CD8-positive, alpha-beta memory T cell (primary cell): ENCODE results near the gene FAM120A. TPM values are rescaled to one million over a fixed set of nuclear protein-coding genes. Genes with fewer than 3 reads are reported as not detected.

Experiments
- CTCF ChIA-PET: fragments of 350-600 bp; sonication (Branson Sonifier 250); formaldehyde crosslinking; loops from one replicate; lab custom pipeline; 2021; ENCODE audit warnings: antibody characterized with exemption; lab: Charles Lee
- POLR2A ChIA-PET: fragments of 350-600 bp; sonication (Branson Sonifier 250); formaldehyde crosslinking; loops from one replicate; lab custom pipeline; 2021; ENCODE audit warnings: antibody characterized with exemption; lab: Charles Lee
- DNase-seq, 5 donors: peaks; one replicate each; pipeline versions ENCODE4 v3.0.0 to v3.0.0-alpha.2; 2020 to 2022; ENCODE audit warnings: mixed read lengths in 1 of 5
- H3K27ac ChIP-seq: one replicate; pipeline ENCODE4 v1.7.0; 2013; ENCODE audit warnings: low read depth, mild to moderate bottlenecking, low read length, moderate library complexity
- H3K27me3 ChIP-seq: 2 replicates; pipeline ENCODE4 v1.7.0; 2013; ENCODE audit warnings: low read length, mild to moderate bottlenecking; ENCODE audit not compliant: insufficient read depth, poor library complexity, severe bottlenecking
- H3K36me3 ChIP-seq: 2 replicates; pipeline ENCODE4 v1.7.0; 2013; ENCODE audit warnings: mild to moderate bottlenecking, low read length, moderate library complexity; ENCODE audit not compliant: insufficient read depth
- H3K4me1 ChIP-seq: 2 replicates; pipeline ENCODE4 v1.7.0; 2013; ENCODE audit warnings: mild to moderate bottlenecking, low read length, moderate library complexity; ENCODE audit not compliant: insufficient read depth
- H3K4me3 ChIP-seq: 2 replicates; pipeline ENCODE4 v1.7.0; 2013; ENCODE audit warnings: mild to moderate bottlenecking, low read length
- H3K9me3 ChIP-seq: 2 replicates; pipeline ENCODE4 v1.7.0; 2013; ENCODE audit warnings: mild to moderate bottlenecking, low read length
- H3K27ac Mint-ChIP-seq, 8 donors: one replicate each; pipeline ENCODE4 v1.8.0; 2020 to 2021; ENCODE audit warnings: mixed read lengths in 8 of 8, mild to moderate bottlenecking in 6 of 8, inconsistent platforms in 3 of 8, moderate library complexity in 3 of 8
- H3K27me3 Mint-ChIP-seq, 2 donors: one replicate each; pipeline ENCODE4 v1.8.0; 2020 to 2021; ENCODE audit warnings: mixed read lengths in 2 of 2, mild to moderate bottlenecking in 1 of 2, moderate library complexity in 1 of 2
- H3K36me3 Mint-ChIP-seq, 3 donors: one replicate each; pipeline ENCODE4 v1.8.0; 2020 to 2021; ENCODE audit warnings: mixed read lengths in 3 of 3, inconsistent platforms in 1 of 3, mild to moderate bottlenecking in 1 of 3
- H3K4me1 Mint-ChIP-seq, 3 donors: one replicate each; pipeline ENCODE4 v1.8.0; 2020 to 2021; ENCODE audit warnings: mixed read lengths in 3 of 3, inconsistent platforms in 1 of 3, mild to moderate bottlenecking in 1 of 3
- H3K4me3 Mint-ChIP-seq, 7 donors: one replicate each; pipeline ENCODE4 v1.8.0; 2020 to 2021; ENCODE audit warnings: mixed read lengths in 7 of 7, mild to moderate bottlenecking in 6 of 7, moderate library complexity in 4 of 7, inconsistent platforms in 2 of 7
- H3K9me3 Mint-ChIP-seq, 5 donors: one replicate each; pipeline ENCODE4 v1.8.0; 2020 to 2022; ENCODE audit warnings: mixed read lengths in 5 of 5, mild to moderate bottlenecking in 3 of 5, moderate library complexity in 2 of 5, inconsistent platforms in 1 of 5
- polyA plus RNA-seq: library from polyadenylated mRNA; unstranded; fragments of 300-500 nt; fragmentation: Illumina TruSeq; gene quantifications from one replicate; pipeline ENCODE4 v1.2.3, GENCODE V29; 2021
- total RNA-seq, 2 experiments: library from RNA; stranded (reverse); gene quantifications; one replicate each; pipeline ENCODE4 v1.2.3, GENCODE V29; 2021

FAM120A gene
- total and polyA plus RNA-seq, 3 experiments from 2014 or later, result 16.0 to 142 (median 140) TPM

DNA sequence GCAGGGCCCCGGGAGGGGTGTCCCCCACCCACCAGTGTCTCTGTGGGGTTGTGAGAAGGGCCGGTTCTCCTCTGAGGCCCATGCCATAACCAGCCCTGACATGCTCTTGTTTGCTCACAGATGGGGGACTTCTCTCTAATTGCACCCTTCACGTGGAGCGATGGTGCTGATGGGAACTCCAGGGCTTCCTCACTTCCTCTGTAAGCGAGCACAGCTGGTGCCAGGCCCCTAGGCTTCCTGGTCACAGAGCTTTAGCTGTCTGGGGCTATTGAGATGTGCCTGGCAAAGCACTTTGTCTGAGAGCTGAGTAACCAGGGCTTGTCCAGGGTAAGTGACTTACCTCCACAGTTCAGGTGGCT is 161.3 kb downstream of the FAM120A start:
- no peaks in the 10 kb centered on the region for H3K36me3 ChIP-seq
- H3K27ac ChIP-seq, result no peak overlapping the region
- ChIA-PET CTCF (no interaction called here), POLR2A (no interaction called here)
- no peaks in the 10 kb centered on the region for H3K27me3 ChIP-seq
- Mint-ChIP-seq H3K36me3 (peaks cover 5 to 28% (median 17%) of the 10 kb centered on the region in 3 donors), H3K4me1 (peaks cover 31 to 48% (median 32%) of the 10 kb centered on the region in 3 donors), H3K9me3 (peaks cover 19 to 28% (median 23%) of the 10 kb centered on the region in 5 donors), H3K27ac (peak overlapping the region in 3 of 8 donors; percentile 19 to 83 (median 61)), H3K27me3 (no peaks in the 10 kb centered on the region), H3K4me3 (peak overlapping the region in 1 of 7 donors; percentile 3)
- peaks cover 7% of the 10 kb centered on the region for H3K9me3 ChIP-seq
- no peak overlapping the region for H3K4me3 ChIP-seq
- no peak for DNase-seq
- no peaks in the 10 kb centered on the region for H3K4me1 ChIP-seq

DNA sequence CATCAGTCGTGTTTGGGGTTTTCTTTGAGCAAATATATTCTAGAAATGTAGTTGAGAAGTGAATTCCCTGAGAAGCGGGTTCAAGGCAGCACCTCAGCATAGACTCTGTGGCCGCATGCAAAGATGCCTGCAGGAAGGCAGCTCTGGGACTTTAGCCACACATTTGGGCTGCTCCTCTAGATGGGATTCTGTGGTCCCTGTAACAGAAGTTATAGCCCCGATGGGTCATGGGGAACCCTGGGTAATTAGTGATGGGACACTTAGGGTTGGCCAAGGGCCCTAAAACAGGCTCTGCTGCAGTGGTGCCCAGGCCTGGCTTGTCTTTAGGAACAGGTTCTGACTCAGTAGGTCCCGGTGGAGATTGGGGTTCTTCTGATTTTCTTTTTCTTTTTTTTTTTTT is 161.7 kb downstream of the FAM120A start:
- peaks cover 17 to 27% (median 21%) of the 10 kb centered on the region in 5 donors for H3K9me3 Mint-ChIP-seq
- H3K27ac Mint-ChIP-seq, result peak overlapping the region in 1 of 8 donors; percentile 83
- Histone ChIP-seq H3K9me3 (peaks cover 7% of the 10 kb centered on the region), H3K36me3 (no peaks in the 10 kb centered on the region), H3K4me3 (no peak overlapping the region), H3K27me3 (no peaks in the 10 kb centered on the region), H3K4me1 (no peaks in the 10 kb centered on the region), H3K27ac (no peak overlapping the region)
- H3K4me1 Mint-ChIP-seq, result peaks cover 31 to 51% (median 33%) of the 10 kb centered on the region in 3 donors
- peaks cover 5 to 28% (median 20%) of the 10 kb centered on the region in 3 donors for H3K36me3 Mint-ChIP-seq
- DNase-seq, result no peak
- no peaks in the 10 kb centered on the region for H3K27me3 Mint-ChIP-seq
- ChIA-PET CTCF (no interaction called here), POLR2A (no interaction called here)
- H3K4me3 Mint-ChIP-seq, result no peak overlapping the region

DNA sequence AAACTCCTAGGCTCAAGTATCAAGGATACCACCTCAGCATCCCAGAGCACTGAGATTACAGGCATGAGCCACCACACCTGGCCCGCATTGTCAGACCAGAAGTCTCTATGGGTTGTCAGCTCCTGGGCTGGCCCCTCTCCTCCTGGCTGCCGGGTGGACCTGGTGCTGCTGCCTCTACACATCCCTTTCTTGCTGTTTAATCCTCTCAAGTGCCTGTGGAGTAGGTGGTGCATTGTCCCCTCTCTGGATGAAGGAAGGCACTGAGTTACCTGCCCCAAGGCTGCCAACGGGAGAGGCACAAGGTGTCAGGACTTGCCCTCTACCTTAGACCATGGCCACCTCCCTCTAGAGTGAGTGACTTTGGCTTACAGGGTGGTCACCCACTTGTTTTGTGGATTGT is 162.3 kb downstream of the FAM120A start:
- H3K36me3 ChIP-seq, result no peaks in the 10 kb centered on the region
- H3K9me3 Mint-ChIP-seq, result peaks cover 13 to 23% (median 20%) of the 10 kb centered on the region in 5 donors
- H3K4me1 Mint-ChIP-seq, result peaks cover 31 to 57% (median 39%) of the 10 kb centered on the region in 3 donors
- no peaks in the 10 kb centered on the region for H3K27me3 Mint-ChIP-seq
- peaks cover 5 to 23% (median 21%) of the 10 kb centered on the region in 3 donors for H3K36me3 Mint-ChIP-seq
- CTCF ChIA-PET, result no interaction called here
- H3K4me1 ChIP-seq, result no peaks in the 10 kb centered on the region
- no peak overlapping the region for H3K4me3 ChIP-seq
- POLR2A ChIA-PET, result no interaction called here
- DNase-seq, result no peak
- peaks cover 7% of the 10 kb centered on the region for H3K9me3 ChIP-seq
- H3K4me3 Mint-ChIP-seq, result no peak overlapping the region
- H3K27ac ChIP-seq, result no peak overlapping the region
- no peak overlapping the region for H3K27ac Mint-ChIP-seq
- no peaks in the 10 kb centered on the region for H3K27me3 ChIP-seq

DNA sequence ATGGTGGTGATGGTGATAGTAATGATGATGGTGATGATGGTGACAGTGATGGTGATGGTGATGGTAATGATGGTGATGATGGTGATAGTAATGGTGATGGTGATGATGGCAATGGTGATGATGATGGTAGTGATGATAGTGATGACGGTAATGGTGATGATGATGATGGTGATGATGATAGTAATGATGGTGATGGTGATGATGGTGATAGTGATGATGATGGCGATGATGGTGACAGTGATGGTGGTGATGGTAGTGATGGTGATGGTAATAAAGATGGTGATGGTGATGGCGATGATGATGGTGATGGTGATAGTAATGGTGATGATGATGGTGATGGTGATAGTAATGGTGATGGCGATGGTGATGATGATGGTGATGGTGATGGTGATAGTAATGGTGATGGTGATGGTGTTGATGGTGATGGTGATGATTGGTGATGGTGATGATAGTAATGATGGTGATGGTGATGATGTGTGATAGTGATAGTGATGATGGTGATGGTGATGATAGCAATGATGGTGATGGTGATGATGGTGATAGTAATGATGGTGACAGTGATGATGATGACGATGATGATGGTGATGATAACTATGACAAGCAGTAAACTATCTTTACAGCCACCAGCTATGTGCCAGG is 163.5 kb downstream of the FAM120A start:
- H3K9me3 Mint-ChIP-seq, result peaks cover 6 to 12% (median 8%) of the 10 kb centered on the region in 5 donors
- Histone ChIP-seq H3K4me1 (no peaks in the 10 kb centered on the region), H3K36me3 (no peaks in the 10 kb centered on the region), H3K27ac (no peak overlapping the region), H3K4me3 (no peak overlapping the region), H3K9me3 (peaks cover 5% of the 10 kb centered on the region), H3K27me3 (no peaks in the 10 kb centered on the region)
- CTCF ChIA-PET, result no interaction called here
- no peaks in the 10 kb centered on the region for H3K27me3 Mint-ChIP-seq
- DNase-seq, result no peak
- POLR2A ChIA-PET, result no interaction called here
- H3K4me3 Mint-ChIP-seq, result no peak overlapping the region
- H3K27ac Mint-ChIP-seq, result no peak overlapping the region
- H3K4me1 Mint-ChIP-seq, result peaks cover 28 to 56% (median 37%) of the 10 kb centered on the region in 3 donors
- H3K36me3 Mint-ChIP-seq, result peaks cover 4 to 15% (median 12%) of the 10 kb centered on the region in 3 donors

Other genes starting within 250 kb of the FAM120A start
- 10 to 100 TPM; 41.0 to 42.7 TPM for gene FAM120AOS, start 1.9 kb downstream of the FAM120A start, total RNA-seq
- gene FAM120AOS, start 1.9 kb downstream of the FAM120A start, polyA plus RNA-seq, result 62.6 TPM
- 10 to 100 TPM; 22.4 to 25.0 TPM for gene PHF2, start 124.9 kb downstream of the FAM120A start, total RNA-seq
- 3.0 TPM for gene PHF2, start 124.9 kb downstream of the FAM120A start, polyA plus RNA-seq